CD4-positive, alpha-beta T cell (primary cell): ENCODE data around the gene LRIG3. TPM values are rescaled to one million over a fixed set of nuclear protein-coding genes. Genes with fewer than 3 reads are reported as not detected.

ENCODE experiments used
- ATAC-seq: fragments of 200-7000 bp; cut with Tn5 transposase; one replicate; pipeline ENCODE4 v1.10.0; 2022; ENCODE audit warnings: mild to moderate bottlenecking; ENCODE audit not compliant: poor library complexity
- CTCF ChIA-PET: fragments of 350-600 bp; sonication (Branson Sonifier 250); formaldehyde crosslinking; loops from one replicate; lab custom pipeline; 2021; ENCODE audit warnings: antibody characterized with exemption, inconsistent platforms; lab: Charles Lee
- POLR2A ChIA-PET: fragments of 350-600 bp; sonication (Branson Sonifier 250); formaldehyde crosslinking; loops from one replicate; lab custom pipeline; 2021; ENCODE audit warnings: antibody characterized with exemption, inconsistent platforms; lab: Charles Lee
- DNase-seq, 14 experiments: peaks; one replicate each; pipeline ENCODE4 v3.0.0-alpha.2; 2013 to 2020; ENCODE audit warnings: mixed read lengths in 2 of 14
- H3K27ac ChIP-seq, 2 donors: one replicate each; pipeline versions ENCODE4 v1.5.1 to v1.7.0; 2013; ENCODE audit warnings: low read length in 2 of 2, low read depth in 1 of 2, mild to moderate bottlenecking in 1 of 2
- H3K27me3 ChIP-seq, 2 experiments: 1 replicate in 1 of 2; 2 replicates in 1 of 2; pipeline versions ENCODE4 v1.6.1 to v1.7.0; 2013; ENCODE audit warnings: low read length in 2 of 2, control low read depth in 1 of 2, mild to moderate bottlenecking in 1 of 2, moderate library complexity in 1 of 2; ENCODE audit not compliant: insufficient read depth in 2 of 2, control insufficient read depth in 1 of 2
- H3K36me3 ChIP-seq: one replicate; pipeline ENCODE4 v1.6.1; 2013; ENCODE audit warnings: low read length, control low read depth; ENCODE audit not compliant: insufficient read depth
- H3K4me1 ChIP-seq: one replicate; pipeline ENCODE4 v1.6.1; 2013; ENCODE audit warnings: low read length, control low read depth; ENCODE audit not compliant: insufficient read depth
- H3K4me3 ChIP-seq: one replicate; pipeline ENCODE4 v1.5.1; 2013; ENCODE audit warnings: mild to moderate bottlenecking, low read length, moderate library complexity
- H3K9me3 ChIP-seq, 2 experiments: 1 replicate in 1 of 2; 2 replicates in 1 of 2; pipeline versions ENCODE4 v1.6.1 to v1.7.0; 2013; ENCODE audit warnings: low read length in 2 of 2, mild to moderate bottlenecking in 2 of 2, control low read depth in 1 of 2, moderate library complexity in 1 of 2; ENCODE audit not compliant: control insufficient read depth in 1 of 2, insufficient read depth in 1 of 2
- H3K27ac Mint-ChIP-seq: one replicate; pipeline ENCODE4 v1.8.0; 2020; ENCODE audit warnings: mixed read lengths
- H3K27me3 Mint-ChIP-seq: one replicate; pipeline ENCODE4 v1.8.0; 2021; ENCODE audit warnings: mixed read lengths
- H3K36me3 Mint-ChIP-seq: one replicate; pipeline ENCODE4 v1.8.0; 2021; ENCODE audit warnings: low read depth, mixed read lengths
- H3K4me1 Mint-ChIP-seq: one replicate; pipeline ENCODE4 v1.8.0; 2021; ENCODE audit warnings: low read depth, mixed read lengths
- H3K4me3 Mint-ChIP-seq: one replicate; pipeline ENCODE4 v1.8.0; 2020; ENCODE audit warnings: mild to moderate bottlenecking, mixed read lengths
- H3K9me3 Mint-ChIP-seq: one replicate; pipeline ENCODE4 v1.8.0; 2020; ENCODE audit warnings: mixed read lengths
- intact Hi-C, 2 experiments: fragments of 100-400 bp; cut with DNase I in 1 of 2; cut with micrococcal nuclease in 1 of 2; formaldehyde crosslinking; loops; one replicate each; pipeline versions ENCODE4 v1.15.1 to v1.9.0; 2023 to 2025; cut with DNase I, micrococcal nuclease
- polyA plus RNA-seq, 2 donors: library from polyadenylated mRNA; unstranded; fragments of 120-200 nt; gene quantifications; one replicate each; pipeline ENCODE4 v1.2.1, GENCODE V29; 2013
- total RNA-seq, 174 experiments: library from RNA in 2 of 174; stranded (reverse) in 2 of 174; gene quantifications; one replicate each; pipeline ENCODE4 v1.2.3 and lab custom pipeline; 2021 to 2026
- TF ChIP-seq, protein P1 (sequence below): fragments of 200-600 bp; IDR thresholded peaks from one replicate; pipeline ENCODE4 v1.8.0; 2022; ENCODE audit warnings: antibody characterized with exemption, mild to moderate bottlenecking

LRIG3 gene
- total RNA-seq: not detected
- not detected for polyA plus RNA-seq (2013, experiment 1 of 2)
- 0.53 TPM for polyA plus RNA-seq (2013, experiment 2 of 2)
- total RNA-seq (lab: John Stamatoyannopoulos, UW): 0 to 0.35 (median 0.01) reads per million in 172 experiments

DNA sequence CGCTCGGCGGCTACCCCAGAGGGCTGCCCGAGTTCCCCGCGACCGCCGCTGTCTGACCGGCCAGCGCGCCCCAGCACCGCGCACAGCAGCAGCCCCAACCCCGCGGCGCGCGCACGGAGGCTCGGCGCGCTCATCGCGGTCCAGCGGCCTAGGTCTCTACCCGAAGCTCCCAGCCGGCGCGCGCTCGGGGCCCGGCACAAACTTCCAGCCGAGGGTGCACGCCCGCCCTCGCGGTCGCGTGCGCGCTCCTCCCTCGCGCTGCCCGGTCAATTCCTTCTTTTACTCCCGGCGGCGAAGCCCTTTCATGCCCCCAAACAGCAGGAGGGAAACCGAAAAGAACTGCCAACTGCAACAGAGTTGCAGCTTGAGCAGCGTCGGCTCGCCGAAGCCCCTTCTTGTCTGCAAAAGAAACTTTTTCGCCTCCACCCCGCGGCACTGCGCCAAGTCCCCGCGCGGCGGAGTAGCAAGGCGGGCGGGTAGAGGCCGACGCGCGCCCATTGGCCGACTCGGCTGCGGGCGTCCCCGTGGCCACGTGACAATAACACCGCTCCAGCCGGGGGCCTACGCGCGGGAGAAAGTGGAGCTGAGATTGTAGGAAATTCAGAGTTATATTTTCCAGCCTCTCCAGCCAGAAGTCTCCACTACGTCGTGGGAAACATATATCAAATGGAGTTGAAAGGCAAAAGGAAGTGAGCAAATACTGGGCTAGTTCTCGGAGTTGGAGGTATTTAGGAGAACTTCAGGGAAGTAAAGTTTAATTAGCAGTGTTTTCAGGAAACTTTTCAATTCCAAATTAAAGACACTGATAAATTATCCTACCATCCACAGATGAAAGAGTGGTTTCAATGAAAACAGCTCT, at the start of gene LRIG3:
Gene LRIG3 (minus strand): TSS at position 403 of the 859 bp plus-strand sequence. CDS start 269 bp downstream, at position 134.
- DNase-seq: no peak
- Mint-ChIP-seq H3K27ac (no peak within 1 kb of the TSS), H3K9me3 (no peaks in the 10 kb centered on the region), H3K27me3 (peaks cover 45% of the 10 kb centered on the region), H3K4me3 (no peak within 1 kb of the TSS), H3K4me1 (no peaks in the 10 kb centered on the region), H3K36me3 (no peaks in the 10 kb centered on the region)
- POLR2A ChIA-PET: no interaction called here
- peaks cover 4% of the 10 kb centered on the region for H3K4me1 ChIP-seq
- no peaks in the 10 kb centered on the region for H3K36me3 ChIP-seq
- peaks cover 0 to 6% of the 10 kb centered on the region in 2 experiments for H3K9me3 ChIP-seq
- CTCF ChIA-PET: no interaction called here
- no peak within 1 kb of the TSS for H3K4me3 ChIP-seq
- TF ChIP-seq, protein P1, sequence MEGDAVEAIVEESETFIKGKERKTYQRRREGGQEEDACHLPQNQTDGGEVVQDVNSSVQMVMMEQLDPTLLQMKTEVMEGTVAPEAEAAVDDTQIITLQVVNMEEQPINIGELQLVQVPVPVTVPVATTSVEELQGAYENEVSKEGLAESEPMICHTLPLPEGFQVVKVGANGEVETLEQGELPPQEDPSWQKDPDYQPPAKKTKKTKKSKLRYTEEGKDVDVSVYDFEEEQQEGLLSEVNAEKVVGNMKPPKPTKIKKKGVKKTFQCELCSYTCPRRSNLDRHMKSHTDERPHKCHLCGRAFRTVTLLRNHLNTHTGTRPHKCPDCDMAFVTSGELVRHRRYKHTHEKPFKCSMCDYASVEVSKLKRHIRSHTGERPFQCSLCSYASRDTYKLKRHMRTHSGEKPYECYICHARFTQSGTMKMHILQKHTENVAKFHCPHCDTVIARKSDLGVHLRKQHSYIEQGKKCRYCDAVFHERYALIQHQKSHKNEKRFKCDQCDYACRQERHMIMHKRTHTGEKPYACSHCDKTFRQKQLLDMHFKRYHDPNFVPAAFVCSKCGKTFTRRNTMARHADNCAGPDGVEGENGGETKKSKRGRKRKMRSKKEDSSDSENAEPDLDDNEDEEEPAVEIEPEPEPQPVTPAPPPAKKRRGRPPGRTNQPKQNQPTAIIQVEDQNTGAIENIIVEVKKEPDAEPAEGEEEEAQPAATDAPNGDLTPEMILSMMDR: no peak
- intact Hi-C loops: no loop called here
- no peak within 1 kb of the TSS for H3K27ac ChIP-seq
- no peak for ATAC-seq
- peaks cover 8 to 31% of the 10 kb centered on the region in 2 experiments for H3K27me3 ChIP-seq

DNA sequence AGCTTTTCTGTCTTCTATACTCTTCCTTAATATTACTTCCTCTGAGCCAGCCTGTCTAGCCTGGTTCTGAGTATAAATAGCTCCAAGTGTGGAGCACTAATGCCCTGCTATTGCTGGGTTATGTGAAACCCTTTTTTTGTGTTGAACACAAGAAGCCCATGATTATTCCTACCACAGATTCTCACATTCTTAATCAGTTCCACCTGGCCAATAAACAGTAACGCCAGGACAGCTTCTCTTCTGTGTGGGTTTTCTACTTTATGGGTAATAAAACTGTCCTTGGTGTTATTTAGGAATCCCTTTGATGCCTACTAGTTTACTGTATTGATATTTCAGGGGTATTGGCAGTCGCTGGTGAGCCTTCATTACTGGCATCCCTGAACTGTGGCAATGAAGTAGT, 48.9 kb upstream of the LRIG3 start:
- ChIA-PET POLR2A (no interaction called here), CTCF (interaction anchor here (1.0 kb wide), 1 partner anchor 10 kb away, joined by 3 read pairs; no protein-coding TSS in a partner anchor)
- H3K4me1 ChIP-seq: no peaks in the 10 kb centered on the region
- no peak overlapping the region for H3K4me3 ChIP-seq
- DNase-seq: no peak
- H3K9me3 Mint-ChIP-seq: peaks cover 3% of the 10 kb centered on the region
- no peak overlapping the region for H3K27ac ChIP-seq
- H3K27ac Mint-ChIP-seq: no peak overlapping the region
- intact Hi-C loops: no loop called here
- H3K27me3 Mint-ChIP-seq: no peaks in the 10 kb centered on the region
- H3K9me3 ChIP-seq: no peaks in the 10 kb centered on the region
- H3K36me3 ChIP-seq: no peaks in the 10 kb centered on the region
- TF ChIP-seq, protein P1: no peak
- no peaks in the 10 kb centered on the region for H3K4me1 Mint-ChIP-seq
- ATAC-seq: no peak
- H3K27me3 ChIP-seq: no peaks in the 10 kb centered on the region
- no peak overlapping the region for H3K4me3 Mint-ChIP-seq
- H3K36me3 Mint-ChIP-seq: no peaks in the 10 kb centered on the region

GRCh38 chr12:58967561-58967960, 47.3 kb upstream of the LRIG3 start:
- Histone ChIP-seq H3K27me3 (no peaks in the 10 kb centered on the region), H3K9me3 (no peaks in the 10 kb centered on the region), H3K4me1 (no peaks in the 10 kb centered on the region), H3K27ac (no peak overlapping the region), H3K4me3 (no peak overlapping the region), H3K36me3 (no peaks in the 10 kb centered on the region)
- DNase-seq: no peak
- no peak overlapping the region for H3K27ac Mint-ChIP-seq
- no peaks in the 10 kb centered on the region for H3K36me3 Mint-ChIP-seq
- no peak overlapping the region for H3K4me3 Mint-ChIP-seq
- no peaks in the 10 kb centered on the region for H3K27me3 Mint-ChIP-seq
- ChIA-PET POLR2A (no interaction called here), CTCF (no interaction called here)
- peaks cover 3% of the 10 kb centered on the region for H3K9me3 Mint-ChIP-seq
- H3K4me1 Mint-ChIP-seq: no peaks in the 10 kb centered on the region
- ATAC-seq: no peak
- TF ChIP-seq, protein P1: no peak
- intact Hi-C loops: no loop called here
